ENCODE data around the gene PAQR4. TPM values are rescaled to one million over a fixed set of nuclear protein-coding genes. Genes with fewer than 3 reads are reported as not detected.

PAQR4 gene
- total and polyA plus RNA-seq, 2 of the 13 experiments (the other 11 are each of a cell fraction or from before 2014, with no cell fraction given): 15.9 to 24.8 TPM

DNA sequence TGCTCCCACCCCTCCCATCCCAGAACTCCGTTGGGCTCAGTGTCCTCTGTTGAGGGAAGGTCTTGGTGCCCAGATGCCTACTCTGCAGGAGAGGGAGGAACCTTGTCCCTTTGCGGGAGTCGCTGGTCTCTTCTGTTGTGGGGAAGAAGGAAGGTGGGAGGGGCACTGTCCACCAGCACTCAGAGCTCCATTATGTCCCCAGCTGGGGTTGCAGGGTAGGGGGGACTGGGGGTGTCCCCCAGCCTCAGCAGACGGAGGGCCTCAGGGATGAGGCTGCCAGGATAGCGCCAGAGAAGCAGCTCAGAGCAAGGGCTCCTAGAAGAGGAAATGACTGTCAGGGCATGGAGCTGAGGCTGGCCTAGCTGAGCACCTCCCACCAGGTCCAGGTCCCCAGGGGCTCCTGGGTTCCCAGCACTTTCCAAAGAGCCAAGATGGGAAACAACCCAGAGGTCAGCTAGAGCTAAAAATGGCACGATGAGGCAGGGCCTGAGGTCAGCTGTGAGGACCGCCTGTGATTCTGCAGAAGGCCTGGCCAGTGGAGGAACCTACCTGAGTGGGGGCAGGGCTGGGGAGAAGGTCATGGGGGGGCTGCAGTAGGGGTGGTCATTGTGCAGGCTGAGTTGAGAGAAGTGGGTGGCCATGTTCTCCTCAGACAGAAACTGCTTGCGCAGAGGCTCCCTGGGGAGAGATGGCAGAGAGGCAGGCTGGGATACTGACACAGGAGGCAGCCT, 53.7 kb downstream of the PAQR4 start (continued):
- TF ChIP-seq, protein P1, sequence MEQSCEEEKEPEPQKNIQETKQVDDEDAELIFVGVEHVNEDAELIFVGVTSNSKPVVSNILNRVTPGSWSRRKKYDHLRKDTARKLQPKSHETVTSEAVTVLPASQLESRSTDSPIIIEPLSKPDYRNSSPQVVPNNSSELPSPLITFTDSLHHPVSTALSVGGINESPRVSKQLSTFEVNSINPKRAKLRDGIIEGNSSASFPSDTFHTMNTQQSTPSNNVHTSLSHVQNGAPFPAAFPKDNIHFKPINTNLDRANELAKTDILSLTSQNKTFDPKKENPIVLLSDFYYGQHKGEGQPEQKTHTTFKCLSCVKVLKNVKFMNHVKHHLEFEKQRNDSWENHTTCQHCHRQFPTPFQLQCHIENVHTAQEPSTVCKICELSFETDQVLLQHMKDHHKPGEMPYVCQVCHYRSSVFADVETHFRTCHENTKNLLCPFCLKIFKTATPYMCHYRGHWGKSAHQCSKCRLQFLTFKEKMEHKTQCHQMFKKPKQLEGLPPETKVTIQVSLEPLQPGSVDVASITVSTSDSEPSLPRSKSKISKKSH (CRISPR knock-in tag; IDR thresholded peaks at IDR 0.05; ENCODE audit: borderline replicate concordance): no peak
- TF ChIP-seq RFXAP (CRISPR knock-in tag; IDR thresholded peaks at IDR 0.05; ENCODE audit: borderline replicate concordance): no peak
- no peak for TF ChIP-seq CEBPB (IDR thresholded peaks at IDR 0.05; ENCODE audit: borderline replicate concordance, low read depth, low read length)
- TF ChIP-seq ZFP1 (CRISPR knock-in tag; IDR thresholded peaks at IDR 0.05): no peak
- TF ChIP-seq MIER2 (CRISPR knock-in tag; IDR thresholded peaks at IDR 0.05): no peak
- peak; percentile 78; the same call in 1 of the 2 replicates for TF ChIP-seq ZNF367 (CRISPR knock-in tag; IDR thresholded peaks at IDR 0.05; ENCODE audit: borderline replicate concordance)
- TF ChIP-seq, protein P2, sequence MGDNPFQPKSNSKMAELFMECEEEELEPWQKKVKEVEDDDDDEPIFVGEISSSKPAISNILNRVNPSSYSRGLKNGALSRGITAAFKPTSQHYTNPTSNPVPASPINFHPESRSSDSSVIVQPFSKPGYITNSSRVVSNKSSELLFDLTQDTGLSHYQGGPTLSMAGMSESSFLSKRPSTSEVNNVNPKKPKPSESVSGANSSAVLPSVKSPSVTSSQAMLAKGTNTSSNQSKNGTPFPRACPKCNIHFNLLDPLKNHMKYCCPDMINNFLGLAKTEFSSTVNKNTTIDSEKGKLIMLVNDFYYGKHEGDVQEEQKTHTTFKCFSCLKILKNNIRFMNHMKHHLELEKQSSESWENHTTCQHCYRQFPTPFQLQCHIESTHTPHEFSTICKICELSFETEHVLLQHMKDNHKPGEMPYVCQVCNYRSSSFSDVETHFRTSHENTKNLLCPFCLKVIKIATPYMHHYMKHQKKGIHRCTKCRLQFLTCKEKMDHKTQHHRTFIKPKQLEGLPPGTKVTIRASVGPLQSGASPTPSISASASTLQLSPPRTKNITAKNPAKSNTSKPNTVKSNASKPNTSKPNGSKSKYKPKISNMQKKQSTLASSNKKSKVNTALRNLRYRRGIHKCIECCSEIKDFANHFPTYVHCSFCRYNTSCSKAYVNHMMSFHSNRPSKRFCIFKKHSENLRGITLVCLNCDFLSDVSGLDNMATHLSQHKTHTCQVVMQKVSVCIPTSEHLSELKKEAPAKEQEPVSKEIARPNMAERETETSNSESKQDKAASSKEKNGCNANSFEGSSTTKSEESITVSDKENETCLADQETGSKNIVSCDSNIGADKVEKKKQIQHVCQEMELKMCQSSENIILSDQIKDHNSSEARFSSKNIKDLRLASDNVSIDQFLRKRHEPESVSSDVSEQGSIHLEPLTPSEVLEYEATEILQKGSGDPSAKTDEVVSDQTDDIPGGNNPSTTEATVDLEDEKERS (CRISPR knock-in tag; IDR thresholded peaks at IDR 0.05): 0 out of 2 replicates have a peak, but pooled peaks have one; percentile 14
- no peak for TF ChIP-seq PAX8 (CRISPR knock-in tag; IDR thresholded peaks at IDR 0.05; ENCODE audit: borderline replicate concordance)
- no peak for TF ChIP-seq ZNF232 (CRISPR knock-in tag; IDR thresholded peaks at IDR 0.05; ENCODE audit: borderline replicate concordance)
- 0 out of 2 replicates have a peak, but pooled peaks have one; percentile 14 for TF ChIP-seq NR2F2 (IDR thresholded peaks at IDR 0.05; ENCODE audit: borderline replicate concordance, low read depth)
- TF ChIP-seq, protein P3, sequence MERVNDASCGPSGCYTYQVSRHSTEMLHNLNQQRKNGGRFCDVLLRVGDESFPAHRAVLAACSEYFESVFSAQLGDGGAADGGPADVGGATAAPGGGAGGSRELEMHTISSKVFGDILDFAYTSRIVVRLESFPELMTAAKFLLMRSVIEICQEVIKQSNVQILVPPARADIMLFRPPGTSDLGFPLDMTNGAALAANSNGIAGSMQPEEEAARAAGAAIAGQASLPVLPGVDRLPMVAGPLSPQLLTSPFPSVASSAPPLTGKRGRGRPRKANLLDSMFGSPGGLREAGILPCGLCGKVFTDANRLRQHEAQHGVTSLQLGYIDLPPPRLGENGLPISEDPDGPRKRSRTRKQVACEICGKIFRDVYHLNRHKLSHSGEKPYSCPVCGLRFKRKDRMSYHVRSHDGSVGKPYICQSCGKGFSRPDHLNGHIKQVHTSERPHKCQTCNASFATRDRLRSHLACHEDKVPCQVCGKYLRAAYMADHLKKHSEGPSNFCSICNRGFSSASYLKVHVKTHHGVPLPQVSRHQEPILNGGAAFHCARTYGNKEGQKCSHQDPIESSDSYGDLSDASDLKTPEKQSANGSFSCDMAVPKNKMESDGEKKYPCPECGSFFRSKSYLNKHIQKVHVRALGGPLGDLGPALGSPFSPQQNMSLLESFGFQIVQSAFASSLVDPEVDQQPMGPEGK (CRISPR knock-in tag; IDR thresholded peaks at IDR 0.05): peak; percentile 29
- TF ChIP-seq ZNF558 (CRISPR knock-in tag; IDR thresholded peaks at IDR 0.05; ENCODE audit: borderline replicate concordance): no peak
- no peak for TF ChIP-seq SNRNP70 (IDR thresholded peaks at IDR 0.05; ENCODE audit: low read depth, low read length)
- peak; percentile 8; the same call in 1 of the 2 replicates for TF ChIP-seq PHF8 (CRISPR knock-in tag; IDR thresholded peaks at IDR 0.05)
- TF ChIP-seq, protein P4, sequence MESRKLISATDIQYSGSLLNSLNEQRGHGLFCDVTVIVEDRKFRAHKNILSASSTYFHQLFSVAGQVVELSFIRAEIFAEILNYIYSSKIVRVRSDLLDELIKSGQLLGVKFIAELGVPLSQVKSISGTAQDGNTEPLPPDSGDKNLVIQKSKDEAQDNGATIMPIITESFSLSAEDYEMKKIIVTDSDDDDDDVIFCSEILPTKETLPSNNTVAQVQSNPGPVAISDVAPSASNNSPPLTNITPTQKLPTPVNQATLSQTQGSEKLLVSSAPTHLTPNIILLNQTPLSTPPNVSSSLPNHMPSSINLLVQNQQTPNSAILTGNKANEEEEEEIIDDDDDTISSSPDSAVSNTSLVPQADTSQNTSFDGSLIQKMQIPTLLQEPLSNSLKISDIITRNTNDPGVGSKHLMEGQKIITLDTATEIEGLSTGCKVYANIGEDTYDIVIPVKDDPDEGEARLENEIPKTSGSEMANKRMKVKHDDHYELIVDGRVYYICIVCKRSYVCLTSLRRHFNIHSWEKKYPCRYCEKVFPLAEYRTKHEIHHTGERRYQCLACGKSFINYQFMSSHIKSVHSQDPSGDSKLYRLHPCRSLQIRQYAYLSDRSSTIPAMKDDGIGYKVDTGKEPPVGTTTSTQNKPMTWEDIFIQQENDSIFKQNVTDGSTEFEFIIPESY (CRISPR knock-in tag; IDR thresholded peaks at IDR 0.05): no peak
- TF ChIP-seq ZNF891 (CRISPR knock-in tag; IDR thresholded peaks at IDR 0.05): no peak
- TF ChIP-seq ZKSCAN1 (IDR thresholded peaks at IDR 0.05; ENCODE audit: low read length): no peak
- peak; percentile 11; the same call in 1 of the 2 replicates for TF ChIP-seq POLR2AphosphoS2 (IDR thresholded peaks at IDR 0.05; ENCODE audit: low read depth, low read length)
- TF ChIP-seq MXI1 (IDR thresholded peaks at IDR 0.05; ENCODE audit: borderline replicate concordance, low read depth, low read length): 0 out of 3 replicates have a peak, but pooled peaks have one; percentile 17
